Hematopoietic multipotent progenitor cell treated with erythropoietin and hydrocortisone succinate and interleukin-3 and kit ligand, for 6 days (in vitro differentiated cells): ENCODE measurements around the gene EFNA5.
"Not testable (repeated sequence)": the region's sequence is repeated elsewhere in the genome, so short reads cannot be mapped to it uniquely, and the experiment has no call there.

Experiments
- DNase-seq: peaks from one replicate; pipeline ENCODE4 v3.0.0-alpha.2; 2015

Gene EFNA5

GRCh38 chr5:107449369-107449768 lies 221.4 kb downstream of the EFNA5 start:
- no peak for DNase-seq

GRCh38 chr5:107447587-107447986 lies 223.2 kb downstream of the EFNA5 start:
- DNase-seq, result no peak

DNA sequence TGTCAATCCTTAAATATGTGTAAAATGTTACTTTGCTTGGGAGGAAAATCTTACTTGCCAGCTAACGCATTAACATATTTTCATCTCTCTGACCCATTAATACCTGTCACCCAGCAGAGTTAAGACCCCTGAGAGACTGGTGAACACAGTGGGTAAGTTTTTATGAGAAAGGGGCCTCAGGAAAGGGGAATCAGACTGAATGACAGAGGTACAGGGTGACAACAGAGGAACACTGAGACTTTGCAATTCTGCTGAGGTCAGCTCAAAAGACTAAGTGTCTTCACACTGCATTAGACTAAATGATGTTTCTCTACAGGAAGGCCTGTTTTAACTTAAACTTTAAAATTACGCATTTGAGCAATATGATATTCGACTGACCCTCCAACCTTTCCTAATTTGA lies 223.8 kb downstream of the EFNA5 start:
- no peak for DNase-seq

- no peak for DNase-seq
Observed at GRCh38 chr5:107444300-107444699, 226.4 kb downstream of the EFNA5 start.

- DNase-seq, result no peak
Observed at GRCh38 chr5:107443897-107444296, 226.8 kb downstream of the EFNA5 start.

- no peak for DNase-seq
Observed at GRCh38 chr5:107442452-107442851, 228.3 kb downstream of the EFNA5 start.

DNA sequence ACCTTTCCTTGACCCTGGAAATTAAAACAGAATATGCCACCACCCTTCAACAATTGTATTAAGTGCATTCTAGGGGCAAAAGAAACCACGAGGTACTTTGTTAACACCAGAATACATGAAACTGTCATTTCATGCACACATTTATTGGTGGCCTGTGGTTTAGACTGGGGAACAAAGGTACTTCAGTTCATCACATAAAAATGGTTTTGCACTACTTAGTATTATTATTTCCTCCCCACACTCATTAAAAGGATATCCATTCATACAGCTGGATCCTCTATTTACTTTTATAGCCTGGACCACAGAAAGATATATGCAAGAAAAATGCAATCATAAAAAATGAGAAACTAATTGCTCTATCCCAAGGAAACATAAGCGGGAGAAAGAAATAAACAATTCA lies 230.9 kb downstream of the EFNA5 start:
- DNase-seq, result no peak

- DNase-seq, result no peak
Observed at GRCh38 chr5:107437986-107438510, 232.7 kb downstream of the EFNA5 start.

GRCh38 chr5:107437154-107437553 lies 233.6 kb downstream of the EFNA5 start:
- DNase-seq, result no peak

DNA sequence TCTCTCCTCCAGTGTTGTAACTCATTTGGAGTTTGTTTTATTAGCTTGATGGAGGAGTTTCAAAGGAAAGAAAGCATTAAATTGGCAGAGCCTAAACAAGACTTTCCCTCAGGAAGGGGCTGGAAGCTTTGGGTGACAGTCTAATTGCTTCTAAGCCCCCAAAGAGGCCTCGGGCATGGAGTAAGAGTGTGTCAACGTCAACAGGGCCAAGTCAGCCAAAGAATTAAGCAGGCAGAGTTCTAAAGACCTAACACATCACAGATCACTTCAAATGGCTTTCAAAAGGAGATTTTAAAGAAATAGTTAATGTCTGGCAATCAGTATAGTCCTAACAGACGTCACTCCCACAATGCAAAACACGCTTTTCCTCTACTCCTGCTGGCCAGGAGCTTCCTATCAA lies 234.5 kb downstream of the EFNA5 start:
- no peak for DNase-seq

GRCh38 chr5:107435061-107435460 lies 235.7 kb downstream of the EFNA5 start:
- DNase-seq, result no peak

DNA sequence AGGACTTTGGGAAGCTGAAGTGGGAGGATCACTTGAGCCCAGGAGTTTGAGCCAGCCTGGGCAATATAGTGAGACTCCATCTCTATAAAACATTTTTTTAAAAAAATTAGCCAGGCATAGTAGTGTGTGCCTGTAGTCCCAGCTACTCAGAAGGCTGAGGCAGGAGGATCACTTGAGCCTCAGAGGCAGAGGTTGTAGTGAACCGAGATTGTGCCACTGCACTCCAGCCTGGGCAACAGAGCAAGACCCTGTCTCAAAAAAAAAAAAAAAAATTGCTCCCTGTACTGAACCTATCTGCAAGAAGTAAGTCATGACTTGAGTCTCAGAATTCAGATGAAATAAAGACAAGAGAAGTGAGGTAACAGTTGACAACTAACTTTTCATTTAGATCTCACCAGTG lies 237.1 kb downstream of the EFNA5 start:
- DNase-seq, result not testable (repeated sequence)

DNA sequence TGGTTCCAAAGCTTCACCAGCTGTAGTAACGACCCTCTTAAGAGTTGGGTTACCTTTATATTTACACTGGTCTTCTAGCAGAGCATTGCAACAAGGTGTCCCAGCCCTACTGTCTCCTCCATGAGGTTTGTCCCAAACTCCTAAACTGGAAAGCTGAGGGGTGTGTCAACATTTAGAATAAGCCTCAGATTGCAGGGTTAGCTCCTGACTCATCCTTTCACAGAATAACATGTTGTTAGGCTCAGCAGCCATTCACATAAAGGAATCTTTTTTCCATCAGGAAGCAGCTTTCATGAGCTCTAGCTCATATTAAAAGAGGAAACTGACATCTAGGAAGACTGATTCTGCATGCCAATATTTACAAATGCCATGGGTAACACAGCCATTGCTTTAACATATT lies 238.7 kb downstream of the EFNA5 start:
- no peak for DNase-seq

GRCh38 chr5:107431536-107431935 lies 239.2 kb downstream of the EFNA5 start:
- DNase-seq, result no peak

DNA sequence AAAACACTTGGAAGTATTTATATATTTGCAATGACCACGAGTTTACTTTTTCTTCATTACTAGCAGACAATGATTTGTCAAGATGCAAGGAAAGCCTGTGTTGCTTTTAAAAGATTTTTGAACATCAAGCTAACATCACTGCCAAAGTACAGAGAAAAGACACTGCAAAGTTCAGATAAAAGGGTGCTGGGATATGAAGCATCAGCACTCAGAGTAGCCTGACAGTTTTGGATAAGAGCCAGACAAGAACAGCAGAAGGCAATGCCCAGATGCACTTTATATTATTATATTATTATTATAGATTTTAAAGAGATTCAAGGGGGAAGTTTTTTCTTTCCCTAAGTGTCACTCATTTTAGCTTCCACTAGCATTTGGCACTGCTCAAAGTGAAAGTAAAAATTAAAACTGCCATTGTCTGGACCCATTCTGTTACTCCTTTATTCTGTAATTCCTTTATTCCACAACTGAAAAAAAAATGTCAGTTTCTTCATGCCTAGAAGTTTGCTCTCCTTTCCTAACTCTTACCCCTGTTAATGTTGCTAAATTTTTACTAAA lies 240.6 kb downstream of the EFNA5 start:
- peak; percentile 5 for DNase-seq

DNA sequence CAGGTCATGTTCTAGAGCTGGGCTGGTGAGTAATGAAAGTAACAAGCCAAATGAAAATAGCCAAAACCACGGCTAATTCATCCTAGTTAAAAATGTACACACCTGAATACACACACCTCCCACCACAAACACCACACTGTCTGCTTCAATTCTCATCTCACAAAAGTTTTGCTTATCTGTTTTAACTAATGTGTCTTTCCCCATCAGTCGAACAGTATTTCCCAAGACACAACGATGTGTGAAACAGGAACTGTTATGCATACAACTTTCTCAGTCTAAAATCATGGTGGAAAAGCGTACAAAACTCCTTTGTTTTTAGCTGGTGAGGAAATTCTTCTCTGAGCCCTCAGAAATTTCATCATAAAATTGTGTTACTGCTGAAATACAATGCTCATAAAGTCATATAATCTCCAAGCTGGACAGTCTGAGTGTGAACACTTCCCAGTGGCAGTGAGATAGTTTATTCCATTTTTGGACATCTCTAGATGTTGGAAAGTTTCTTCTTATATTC lies 242.4 kb downstream of the EFNA5 start:
- peak; percentile 8 for DNase-seq

DNA sequence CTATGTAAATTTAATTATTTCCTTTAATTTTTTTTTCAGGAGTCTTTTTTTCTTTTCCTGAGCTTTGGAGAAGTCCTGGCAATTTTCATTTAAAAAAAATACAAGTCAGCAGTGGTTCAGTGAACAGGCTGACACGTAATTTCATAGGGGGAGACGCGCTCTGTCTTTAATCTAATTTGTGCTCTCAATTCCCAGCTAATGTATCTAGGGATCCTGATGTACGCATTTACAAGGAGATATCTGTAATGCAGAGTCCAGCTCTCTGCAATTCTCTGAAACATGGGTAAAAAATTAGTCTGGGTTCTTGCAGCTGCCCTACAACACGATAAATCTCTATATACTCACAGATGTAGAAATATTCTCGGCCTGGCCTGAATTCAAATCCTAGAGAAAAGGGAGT lies 243.9 kb downstream of the EFNA5 start:
- no peak for DNase-seq

- DNase-seq, result no peak
Observed at GRCh38 chr5:107426209-107426608, 244.5 kb downstream of the EFNA5 start.

- DNase-seq, result no peak
Observed at GRCh38 chr5:107425541-107426031, 245.2 kb downstream of the EFNA5 start.

DNA sequence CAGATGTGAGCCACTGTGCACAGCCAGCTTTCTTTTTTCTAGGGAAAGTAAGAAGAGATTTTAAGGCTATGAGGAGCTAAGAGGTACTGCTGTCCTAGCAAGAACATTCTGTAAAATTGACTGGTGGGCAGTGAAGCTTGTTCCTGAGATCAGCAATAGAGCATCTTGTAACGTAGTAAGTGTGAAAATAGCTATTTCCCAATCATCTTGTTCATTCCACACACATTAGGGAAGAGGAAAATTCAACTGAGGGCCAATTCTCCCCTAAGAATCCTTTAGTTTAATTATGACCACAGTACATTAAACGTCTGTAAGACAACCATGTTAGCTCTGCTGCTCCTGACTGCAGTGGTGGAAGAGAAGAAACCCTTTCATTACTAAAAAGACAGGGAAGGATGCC lies 246.2 kb downstream of the EFNA5 start:
- no peak for DNase-seq

DNA sequence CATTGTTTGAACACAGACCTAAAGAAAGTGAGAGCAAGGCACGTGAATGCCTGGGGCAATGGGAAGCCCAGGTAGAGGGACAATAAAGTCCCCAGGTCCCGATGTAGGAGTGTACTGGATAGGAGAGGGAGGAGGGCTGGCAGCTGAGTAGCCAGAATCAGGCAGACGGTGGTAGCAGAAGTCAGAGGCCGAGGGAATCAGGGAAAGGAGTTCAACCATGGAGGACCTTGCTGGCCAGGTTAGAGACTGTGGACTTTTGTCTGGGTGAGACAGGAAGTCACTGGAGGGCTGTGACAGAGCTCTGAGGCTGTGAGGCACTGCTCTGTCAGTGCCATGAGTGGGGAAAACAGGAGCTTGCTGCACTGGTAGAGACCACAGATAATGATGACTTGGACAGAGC lies 248.2 kb downstream of the EFNA5 start:
- DNase-seq, result no peak

DNA sequence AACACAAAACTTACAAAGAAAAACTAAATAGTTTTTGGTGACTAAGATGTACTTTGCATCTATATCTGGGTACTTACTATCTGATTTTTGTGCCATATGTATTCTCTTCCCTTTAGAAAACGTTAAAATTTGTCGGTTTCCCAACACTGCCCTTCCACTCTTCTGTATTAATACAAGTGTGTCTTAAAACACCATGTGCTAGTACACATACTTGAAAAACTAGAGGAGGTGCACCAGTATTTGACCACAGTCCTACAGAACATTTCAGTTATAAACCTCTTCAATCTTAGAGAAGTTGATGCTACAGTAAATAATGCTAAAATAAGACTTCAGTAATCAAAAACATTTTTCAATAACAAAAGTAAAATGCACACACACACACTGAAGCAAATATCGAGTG lies 251.2 kb downstream of the EFNA5 start:
- no peak for DNase-seq

DNA sequence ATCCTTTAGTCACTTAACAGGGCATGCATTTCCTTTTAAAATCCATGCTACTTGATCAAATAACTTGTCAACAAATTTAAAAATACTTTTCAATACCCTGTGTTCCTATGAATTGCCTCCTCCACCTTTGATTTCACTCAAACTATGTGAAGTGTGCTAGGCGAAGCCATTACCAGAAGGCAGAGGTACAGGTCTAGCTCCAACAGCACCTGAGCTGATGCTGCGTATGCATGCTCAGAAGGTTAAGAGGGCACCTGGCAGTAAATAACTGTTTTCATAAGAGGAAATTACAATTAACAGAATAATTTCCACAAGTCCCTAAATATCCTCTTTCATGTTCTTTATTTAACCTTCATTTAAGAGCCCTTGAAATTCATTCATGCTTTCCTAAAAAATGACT lies 251.8 kb downstream of the EFNA5 start:
- DNase-seq, result no peak

- DNase-seq, result no peak
Observed at GRCh38 chr5:107418071-107418470, 252.7 kb downstream of the EFNA5 start.

GRCh38 chr5:107415762-107416161 lies 255.0 kb downstream of the EFNA5 start:
- DNase-seq, result no peak
